Measurements from ENCODE around the gene ABHD17C.

Gene ABHD17C

DNA sequence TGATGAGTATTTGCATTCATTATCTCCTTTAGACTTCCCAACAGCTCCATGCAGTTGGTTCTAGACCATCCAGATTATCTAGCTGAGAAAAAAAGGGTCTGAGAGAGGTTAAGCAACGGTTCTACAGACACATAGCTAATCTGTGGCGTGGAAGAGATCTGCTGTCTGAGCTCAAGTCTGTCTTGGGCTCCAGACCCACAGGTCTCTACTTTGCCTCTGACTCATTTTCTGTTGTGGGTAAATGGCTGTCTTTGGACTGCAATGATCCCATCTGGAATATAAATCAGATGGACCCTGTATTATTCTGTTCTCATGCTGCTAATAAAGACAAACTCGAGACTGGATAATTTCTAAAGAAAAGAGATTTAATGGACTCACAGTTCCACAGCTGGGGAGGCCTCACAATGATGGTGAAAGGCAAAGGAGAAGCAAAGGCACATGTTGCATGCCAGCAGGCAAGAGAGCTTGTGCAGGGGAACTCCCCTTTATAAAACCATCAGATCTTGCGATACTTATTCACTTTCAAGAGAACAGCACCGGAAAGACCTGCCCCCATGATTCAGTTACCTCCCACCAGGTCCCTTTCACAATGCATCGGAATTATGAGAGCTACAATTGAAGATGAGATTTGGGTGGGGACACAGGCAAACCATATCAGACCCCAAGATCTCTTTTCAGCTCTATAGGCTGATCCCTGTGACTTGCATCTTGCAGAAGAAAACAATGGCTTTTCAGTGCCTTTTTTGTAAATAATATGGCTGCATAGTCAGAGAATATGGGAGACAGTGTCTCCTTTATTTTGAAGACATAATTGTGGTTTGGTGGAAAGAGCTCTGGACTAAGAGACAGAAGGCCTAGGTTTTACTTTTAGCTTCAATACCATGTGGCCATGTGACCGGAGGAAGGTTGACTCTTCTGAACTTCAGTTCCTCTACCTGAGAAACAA lies 108.7 kb downstream of the ABHD17C start:
- H3K4me3 ChIP-seq (ENCODE audit: low read length) = no peak overlapping the region
- no peak for DNase-seq (ENCODE audit: low read depth)
- TF ChIP-seq, protein P1, sequence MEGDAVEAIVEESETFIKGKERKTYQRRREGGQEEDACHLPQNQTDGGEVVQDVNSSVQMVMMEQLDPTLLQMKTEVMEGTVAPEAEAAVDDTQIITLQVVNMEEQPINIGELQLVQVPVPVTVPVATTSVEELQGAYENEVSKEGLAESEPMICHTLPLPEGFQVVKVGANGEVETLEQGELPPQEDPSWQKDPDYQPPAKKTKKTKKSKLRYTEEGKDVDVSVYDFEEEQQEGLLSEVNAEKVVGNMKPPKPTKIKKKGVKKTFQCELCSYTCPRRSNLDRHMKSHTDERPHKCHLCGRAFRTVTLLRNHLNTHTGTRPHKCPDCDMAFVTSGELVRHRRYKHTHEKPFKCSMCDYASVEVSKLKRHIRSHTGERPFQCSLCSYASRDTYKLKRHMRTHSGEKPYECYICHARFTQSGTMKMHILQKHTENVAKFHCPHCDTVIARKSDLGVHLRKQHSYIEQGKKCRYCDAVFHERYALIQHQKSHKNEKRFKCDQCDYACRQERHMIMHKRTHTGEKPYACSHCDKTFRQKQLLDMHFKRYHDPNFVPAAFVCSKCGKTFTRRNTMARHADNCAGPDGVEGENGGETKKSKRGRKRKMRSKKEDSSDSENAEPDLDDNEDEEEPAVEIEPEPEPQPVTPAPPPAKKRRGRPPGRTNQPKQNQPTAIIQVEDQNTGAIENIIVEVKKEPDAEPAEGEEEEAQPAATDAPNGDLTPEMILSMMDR (conservative IDR thresholded peaks at IDR 0.05; ENCODE audit: low read length) = no peak

DNA sequence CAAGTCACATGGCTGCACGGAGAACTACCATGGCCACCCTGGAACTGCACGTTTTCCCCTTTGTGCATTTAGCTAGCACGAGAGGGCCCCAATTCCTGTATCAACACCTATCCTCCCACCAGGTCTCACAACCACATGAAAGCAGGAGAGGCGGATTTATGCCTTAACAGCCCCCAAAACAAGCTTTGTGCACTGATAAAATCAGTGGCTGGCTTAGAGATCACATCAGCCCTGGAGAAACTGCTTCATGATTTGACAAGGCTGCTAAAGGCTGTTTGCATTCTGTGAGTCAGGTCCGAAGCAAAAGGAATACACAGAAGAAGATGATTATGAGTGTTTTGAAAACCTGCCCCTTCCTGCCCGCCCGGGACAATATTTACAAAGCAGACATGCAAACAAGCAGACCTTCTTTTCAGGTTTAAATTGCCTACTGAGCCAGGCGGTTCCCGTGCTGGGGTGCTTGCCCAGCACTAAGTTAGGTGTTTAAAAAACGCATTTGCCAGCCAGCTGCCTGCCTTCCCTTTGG lies 109.9 kb downstream of the ABHD17C start:
- H3K4me3 ChIP-seq (ENCODE audit: low read length) = no peak overlapping the region
- no peak for DNase-seq (ENCODE audit: low read depth)
- TF ChIP-seq, protein P1 (conservative IDR thresholded peaks at IDR 0.05; ENCODE audit: low read length) = no peak

Data from AG10803 (cell line).